Caco-2 (cell line): ENCODE results near the gene PDRG1. TPM values are rescaled to one million over a fixed set of nuclear protein-coding genes. Genes with fewer than 3 reads are reported as not detected.

Experiments
- BruUV-seq: library from RNA; stranded (reverse); fragments of 400-500 nt; replicated peaks from 2 replicates; lab custom pipeline; 2021; lab: Mats Ljungman, UMichigan
- CTCF ChIA-PET: fragments of 300-600 bp; sonication (Branson Sonifier 250); formaldehyde crosslinking; loops from one replicate; lab custom pipeline; 2022; ENCODE audit warnings: antibody characterized with exemption; lab: Charles Lee
- POLR2A ChIA-PET: fragments of 300-600 bp; sonication (Branson Sonifier 250); formaldehyde crosslinking; loops from one replicate; lab custom pipeline; 2022; ENCODE audit warnings: antibody characterized with exemption; lab: Charles Lee
- DNase-seq, 2 experiments: peaks; one replicate each; pipeline versions ENCODE4 v3.0.0 to v3.0.0-alpha.2; 2020 to 2022
- H3K27me3 ChIP-seq: replicated peaks from 2 replicates; pipeline ENCODE4 v1.6.0; 2011; ENCODE audit warnings: low read length; ENCODE audit not compliant: control insufficient read depth, insufficient read depth
- H3K36me3 ChIP-seq: 2 replicates; pipeline ENCODE4 v1.5.1; 2011; ENCODE audit warnings: low read length; ENCODE audit not compliant: control insufficient read depth, insufficient read depth
- H3K4me1 ChIP-seq: fragments of 250-450 bp; sonication (Bioruptor Pico); 2 replicates; pipeline ENCODE4 v1.5.1; 2020; ENCODE audit warnings: mild to moderate bottlenecking
- H3K4me3 ChIP-seq: 2 replicates; pipeline ENCODE4 v1.5.1; 2011; ENCODE audit warnings: low read depth, mild to moderate bottlenecking, control low read depth, low read length
- H3K9me3 ChIP-seq: fragments of 250-450 bp; sonication (Bioruptor Pico); 2 replicates; pipeline ENCODE4 v1.5.1; 2020; ENCODE audit warnings: mild to moderate bottlenecking, moderate library complexity
- H3K27ac Mint-ChIP-seq: one replicate; pipeline ENCODE4 v1.8.0; 2022; ENCODE audit warnings: mixed read lengths; ENCODE audit not compliant: unreplicated experiment
- H3K27me3 Mint-ChIP-seq: one replicate; pipeline ENCODE4 v1.8.0; 2022; ENCODE audit warnings: mixed read lengths; ENCODE audit not compliant: insufficient read depth, unreplicated experiment
- H3K36me3 Mint-ChIP-seq: one replicate; pipeline ENCODE4 v1.8.0; 2022; ENCODE audit warnings: mild to moderate bottlenecking, mixed read lengths; ENCODE audit not compliant: insufficient read depth, unreplicated experiment
- H3K4me1 Mint-ChIP-seq: one replicate; pipeline ENCODE4 v1.8.0; 2022; ENCODE audit warnings: low read depth, mixed read lengths; ENCODE audit not compliant: unreplicated experiment
- H3K4me3 Mint-ChIP-seq: one replicate; pipeline ENCODE4 v1.8.0; 2022; ENCODE audit warnings: mild to moderate bottlenecking, moderate library complexity, mixed read lengths; ENCODE audit not compliant: unreplicated experiment
- H3K9me3 Mint-ChIP-seq: one replicate; pipeline ENCODE4 v1.8.0; 2022; ENCODE audit warnings: mixed read lengths; ENCODE audit not compliant: unreplicated experiment
- intact Hi-C: fragments of 100-400 bp; cut with micrococcal nuclease; formaldehyde crosslinking; loops from one replicate; pipeline ENCODE4 v1.10.0; 2022; ENCODE audit not compliant: unreplicated experiment
- total RNA-seq: library from RNA; stranded (reverse); gene quantifications from 2 replicates; pipeline ENCODE4 v1.2.3, GENCODE V29; 2022
- TF ChIP-seq, protein P1 (sequence below), 2 experiments: fragments of 200-600 bp in 1 of 2; IDR thresholded peaks; 1 replicate in 1 of 2; 2 replicates in 1 of 2; pipeline versions ENCODE4 v1.5.1 to v1.8.0; 2011 to 2022; ENCODE audit warnings: antibody characterized with exemption in 1 of 2, control low read depth in 1 of 2, inconsistent platforms in 1 of 2, low read depth in 1 of 2, low read length in 1 of 2, mild to moderate bottlenecking in 1 of 2, moderate library complexity in 1 of 2; ENCODE audit not compliant: insufficient read depth in 1 of 2, severe bottlenecking in 1 of 2, unreplicated experiment in 1 of 2

The PDRG1 gene
- total RNA-seq, 1 experiment from 2014 or later: 56.8 TPM

DNA sequence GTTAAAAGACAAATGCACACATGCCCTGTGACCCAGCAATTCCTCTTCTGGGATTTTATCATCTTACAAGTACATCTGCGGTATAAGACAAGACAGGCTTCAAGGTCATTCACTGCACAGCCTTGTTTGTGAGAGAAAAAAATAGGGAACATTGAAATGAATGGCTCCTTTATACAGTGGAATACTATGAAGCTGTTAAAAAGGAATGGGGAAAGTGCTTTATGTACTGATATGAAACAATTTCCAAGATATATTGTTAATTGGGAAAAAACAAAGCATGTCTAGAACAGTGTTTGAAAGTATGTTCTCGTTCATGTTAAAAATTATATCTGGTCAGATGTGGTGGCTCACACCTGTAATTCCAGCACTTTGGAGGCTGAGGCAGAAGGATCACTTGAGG lies 25.4 kb downstream of the PDRG1 start:
- H3K27ac Mint-ChIP-seq: no peak overlapping the region
- no peak overlapping the region for H3K4me3 Mint-ChIP-seq
- no peaks in the 10 kb centered on the region for H3K36me3 Mint-ChIP-seq
- Histone ChIP-seq H3K4me1 (no peaks in the 10 kb centered on the region; the same call in 1 of the 2 replicates), H3K4me3 (no peak overlapping the region), H3K9me3 (no peaks in the 10 kb centered on the region), H3K36me3 (no peaks in the 10 kb centered on the region), H3K27me3 (peaks cover 3% of the 10 kb centered on the region)
- BruUV-seq: no TSS peak
- ChIA-PET CTCF (interaction anchor here (0.6 kb wide), 1 partner anchor 29 kb away, joined by 6 read pairs; no protein-coding TSS in a partner anchor), POLR2A (no interaction called here)
- intact Hi-C loops: no loop called here
- no peaks in the 10 kb centered on the region for H3K9me3 Mint-ChIP-seq
- peaks cover 35% of the 10 kb centered on the region for H3K27me3 Mint-ChIP-seq
- H3K4me1 Mint-ChIP-seq: no peaks in the 10 kb centered on the region
- TF ChIP-seq, protein P1, sequence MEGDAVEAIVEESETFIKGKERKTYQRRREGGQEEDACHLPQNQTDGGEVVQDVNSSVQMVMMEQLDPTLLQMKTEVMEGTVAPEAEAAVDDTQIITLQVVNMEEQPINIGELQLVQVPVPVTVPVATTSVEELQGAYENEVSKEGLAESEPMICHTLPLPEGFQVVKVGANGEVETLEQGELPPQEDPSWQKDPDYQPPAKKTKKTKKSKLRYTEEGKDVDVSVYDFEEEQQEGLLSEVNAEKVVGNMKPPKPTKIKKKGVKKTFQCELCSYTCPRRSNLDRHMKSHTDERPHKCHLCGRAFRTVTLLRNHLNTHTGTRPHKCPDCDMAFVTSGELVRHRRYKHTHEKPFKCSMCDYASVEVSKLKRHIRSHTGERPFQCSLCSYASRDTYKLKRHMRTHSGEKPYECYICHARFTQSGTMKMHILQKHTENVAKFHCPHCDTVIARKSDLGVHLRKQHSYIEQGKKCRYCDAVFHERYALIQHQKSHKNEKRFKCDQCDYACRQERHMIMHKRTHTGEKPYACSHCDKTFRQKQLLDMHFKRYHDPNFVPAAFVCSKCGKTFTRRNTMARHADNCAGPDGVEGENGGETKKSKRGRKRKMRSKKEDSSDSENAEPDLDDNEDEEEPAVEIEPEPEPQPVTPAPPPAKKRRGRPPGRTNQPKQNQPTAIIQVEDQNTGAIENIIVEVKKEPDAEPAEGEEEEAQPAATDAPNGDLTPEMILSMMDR (IDR thresholded peaks at IDR 0.05; ENCODE audit: insufficient read depth in 1 of 2, low read depth in 1 of 2, low read length in 1 of 2, severe bottlenecking in 1 of 2, unreplicated experiment in 1 of 2): no peak
- DNase-seq: no peak

DNA sequence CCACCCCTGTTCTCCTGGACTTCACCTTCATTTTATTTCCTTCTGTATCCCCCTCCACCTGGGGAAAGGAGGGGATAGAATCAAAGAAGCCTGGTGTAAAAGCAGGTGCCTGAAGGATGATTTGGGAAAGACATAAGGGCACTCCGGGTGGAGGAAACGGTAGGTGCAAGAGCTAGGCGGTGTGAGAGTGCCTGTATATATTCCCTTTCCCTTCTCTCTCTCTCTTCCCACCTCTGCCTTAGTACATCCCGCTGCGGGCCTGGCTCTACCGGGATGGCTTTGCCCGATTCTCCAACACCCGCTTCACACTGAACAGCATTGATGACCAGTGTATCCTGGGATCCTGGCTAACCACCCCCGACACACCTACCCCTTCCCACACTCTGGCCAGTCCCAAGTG lies 26.2 kb downstream of the PDRG1 start:
- Mint-ChIP-seq H3K36me3 (no peaks in the 10 kb centered on the region), H3K4me1 (no peaks in the 10 kb centered on the region), H3K27ac (no peak overlapping the region), H3K4me3 (no peak overlapping the region), H3K27me3 (peaks cover 32% of the 10 kb centered on the region), H3K9me3 (no peaks in the 10 kb centered on the region)
- Histone ChIP-seq H3K36me3 (no peaks in the 10 kb centered on the region), H3K9me3 (no peaks in the 10 kb centered on the region), H3K4me3 (no peak overlapping the region), H3K27me3 (peaks cover 3% of the 10 kb centered on the region), H3K4me1 (no peaks in the 10 kb centered on the region; the same call in 1 of the 2 replicates)
- ChIA-PET POLR2A (no interaction called here), CTCF (interaction anchor here (0.6 kb wide), 1 partner anchor 73 kb away, joined by 3 read pairs; no protein-coding TSS in a partner anchor)
- intact Hi-C loops: no loop called here
- no peak for DNase-seq
- TF ChIP-seq, protein P1 (IDR thresholded peaks at IDR 0.05; ENCODE audit: insufficient read depth in 1 of 2, low read depth in 1 of 2, low read length in 1 of 2, severe bottlenecking in 1 of 2, unreplicated experiment in 1 of 2): no peak
- no TSS peak for BruUV-seq

DNA sequence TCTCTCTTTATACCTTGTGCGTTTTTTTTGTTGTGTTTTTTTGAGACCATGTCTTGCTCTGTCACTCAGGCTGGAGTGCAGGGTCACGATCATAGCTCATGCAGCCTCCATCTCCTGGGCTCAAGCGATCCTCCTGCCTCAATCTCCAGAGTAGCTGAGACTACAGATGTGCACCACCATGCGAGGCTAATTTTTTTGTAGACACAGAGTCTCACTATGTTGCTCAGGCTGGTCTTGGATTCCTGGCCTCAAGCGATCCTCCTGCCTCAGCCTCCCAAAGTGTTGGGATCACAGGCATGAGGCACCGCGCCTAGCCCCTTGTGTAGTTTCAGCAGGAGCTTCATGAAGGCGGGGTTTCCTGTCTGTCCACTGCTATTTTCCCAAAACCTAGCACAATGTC lies 27.3 kb downstream of the PDRG1 start:
- intact Hi-C loops: no loop called here
- no peak overlapping the region for H3K4me3 Mint-ChIP-seq
- no peak for DNase-seq
- H3K27ac Mint-ChIP-seq: no peak overlapping the region
- TF ChIP-seq, protein P1 (IDR thresholded peaks at IDR 0.05; ENCODE audit: insufficient read depth in 1 of 2, low read depth in 1 of 2, low read length in 1 of 2, severe bottlenecking in 1 of 2, unreplicated experiment in 1 of 2): no peak
- no peaks in the 10 kb centered on the region for H3K9me3 Mint-ChIP-seq
- H3K36me3 Mint-ChIP-seq: no peaks in the 10 kb centered on the region
- no peaks in the 10 kb centered on the region for H3K4me1 Mint-ChIP-seq
- no TSS peak for BruUV-seq
- CTCF ChIA-PET: interaction anchor here (2.3 kb wide), 1 partner anchor 27 kb away, joined by 8 read pairs; the partner anchor contains the start of gene PDRG1
- Histone ChIP-seq H3K4me3 (no peak overlapping the region), H3K9me3 (no peaks in the 10 kb centered on the region), H3K36me3 (no peaks in the 10 kb centered on the region), H3K27me3 (peaks cover 3% of the 10 kb centered on the region), H3K4me1 (no peaks in the 10 kb centered on the region; the same call in 1 of the 2 replicates)
- H3K27me3 Mint-ChIP-seq: peaks cover 32% of the 10 kb centered on the region
- POLR2A ChIA-PET: no interaction called here
